GM21717 (cell line): ENCODE measurements around the gene DENND6A.
"Not testable (repeated sequence)": the region's sequence is repeated elsewhere in the genome, so short reads cannot be mapped to it uniquely, and the experiment has no call there.

ENCODE experiments used
- ATAC-seq: cut with Tn5 transposase; IDR thresholded peaks from one replicate; pipeline ENCODE4 v1.9.1; 2021; ENCODE audit warnings: mild to moderate bottlenecking, moderate library complexity; ENCODE audit not compliant: unreplicated experiment

Gene DENND6A

DNA sequence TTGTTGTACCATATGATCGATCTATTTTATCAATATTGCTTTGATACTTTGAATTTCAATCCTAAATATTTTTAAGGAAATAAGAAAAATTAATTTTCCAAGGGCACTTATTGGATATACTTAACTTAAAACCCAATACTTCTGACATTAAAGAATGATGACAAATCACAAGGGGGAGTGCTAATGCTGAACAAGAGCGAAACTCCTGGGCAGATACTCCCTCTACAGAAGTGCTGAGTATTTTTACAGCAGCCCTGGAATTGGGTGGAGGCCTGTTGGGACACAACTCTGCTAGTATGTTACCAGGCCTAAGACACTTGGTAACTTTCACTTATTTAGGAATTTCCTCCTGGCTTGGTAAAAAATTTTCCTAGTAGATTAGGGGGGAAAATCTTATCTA is 46.2 kb downstream of the DENND6A start:
- no peak for ATAC-seq

DNA sequence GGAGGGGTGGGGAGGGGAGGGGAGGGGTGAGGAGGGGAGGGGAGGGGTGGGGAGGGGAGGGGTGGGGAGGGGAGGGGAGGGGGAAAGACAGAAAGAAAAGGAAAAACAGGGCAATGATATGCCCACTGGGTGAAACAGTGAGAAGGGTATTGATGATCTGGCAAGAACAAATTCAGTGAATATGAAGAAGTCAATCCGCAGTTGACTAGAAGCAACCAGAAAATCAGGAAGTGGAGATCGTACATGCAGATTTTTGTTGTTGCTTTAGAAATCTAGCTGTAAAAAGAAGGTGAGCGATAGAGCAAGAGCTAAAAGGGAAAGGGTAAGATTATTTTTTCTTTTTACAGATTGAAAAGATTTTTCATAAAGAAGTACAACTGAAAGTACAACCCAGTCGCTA is 48.1 kb downstream of the DENND6A start:
- ATAC-seq: no peak

DNA sequence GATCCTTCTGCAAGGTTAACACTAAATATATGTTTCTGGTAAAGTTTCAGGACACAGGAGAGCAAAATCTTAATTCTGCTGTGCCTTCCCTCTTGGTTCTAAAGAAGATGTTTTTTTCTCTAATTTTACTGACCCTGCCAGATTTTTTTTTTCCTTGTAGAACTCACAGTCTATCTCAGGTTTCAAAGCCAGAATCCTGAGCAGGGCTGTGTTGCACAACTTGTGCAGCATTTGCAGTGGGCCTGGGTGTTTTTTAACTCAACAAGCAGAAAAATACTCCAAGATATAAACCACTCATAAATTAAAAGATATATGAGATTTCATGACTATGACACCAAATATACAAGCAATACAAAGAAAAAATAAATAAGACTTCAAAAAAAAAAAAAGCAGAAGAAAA is 55.5 kb downstream of the DENND6A start:
- no peak for ATAC-seq

DNA sequence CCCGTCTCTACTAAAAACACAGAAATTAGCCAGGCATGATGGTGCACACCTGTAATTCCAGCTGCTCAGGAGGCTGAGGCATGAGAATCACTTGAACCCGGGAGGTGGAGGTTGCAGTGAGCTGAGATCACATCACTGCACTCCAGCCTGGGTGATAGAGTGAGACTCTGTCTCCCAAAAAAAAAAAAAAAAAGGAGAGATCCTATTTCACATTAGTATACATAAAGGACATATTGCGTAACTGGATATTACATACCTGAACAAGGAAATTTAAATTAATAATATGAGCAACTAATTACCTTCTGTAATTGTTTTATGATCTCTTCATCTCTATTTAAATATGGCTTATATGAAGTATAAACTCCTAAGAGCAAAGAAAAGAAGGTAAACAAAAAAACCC is 58.6 kb downstream of the DENND6A start:
- ATAC-seq: not testable (repeated sequence)

DNA sequence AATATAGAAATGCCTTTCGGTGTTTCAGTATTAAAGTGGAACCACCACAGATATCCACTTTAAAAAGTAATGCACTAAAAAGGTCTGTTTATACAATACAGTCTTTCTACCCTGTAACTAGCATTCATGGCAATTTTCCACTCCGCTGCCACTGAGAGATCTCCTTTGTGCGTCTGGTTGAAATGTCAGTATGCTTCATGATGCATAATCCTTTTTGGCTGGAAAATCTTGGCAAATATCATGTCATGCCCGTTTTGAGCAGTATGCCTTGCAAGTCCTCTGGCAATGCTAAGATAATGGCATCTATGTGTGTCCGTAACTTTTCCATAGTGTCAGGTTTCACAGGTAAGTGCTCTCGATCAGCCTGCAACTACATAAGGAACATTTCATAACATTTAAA is 64.9 kb downstream of the DENND6A start:
- ATAC-seq: no peak

DNA sequence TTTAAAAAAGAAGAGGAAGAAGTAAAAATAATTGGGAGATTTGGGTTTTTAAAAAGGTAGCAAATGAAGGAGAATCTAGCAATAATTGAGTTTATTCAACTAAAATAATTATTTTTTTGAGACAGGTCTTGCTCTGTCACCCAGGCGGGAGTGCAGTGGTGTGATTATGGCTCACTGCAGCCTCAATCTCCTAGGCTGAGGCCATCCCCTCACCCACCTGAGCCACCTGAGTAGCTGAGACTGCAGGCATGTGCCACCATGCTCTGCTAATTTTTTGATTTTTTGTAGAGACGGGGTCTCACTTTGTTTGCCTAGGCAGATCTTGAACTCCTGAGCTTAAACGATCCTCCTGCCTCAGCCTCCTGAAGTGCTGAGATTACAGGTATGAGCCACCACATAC is 68.1 kb downstream of the DENND6A start:
- ATAC-seq: no peak

DNA sequence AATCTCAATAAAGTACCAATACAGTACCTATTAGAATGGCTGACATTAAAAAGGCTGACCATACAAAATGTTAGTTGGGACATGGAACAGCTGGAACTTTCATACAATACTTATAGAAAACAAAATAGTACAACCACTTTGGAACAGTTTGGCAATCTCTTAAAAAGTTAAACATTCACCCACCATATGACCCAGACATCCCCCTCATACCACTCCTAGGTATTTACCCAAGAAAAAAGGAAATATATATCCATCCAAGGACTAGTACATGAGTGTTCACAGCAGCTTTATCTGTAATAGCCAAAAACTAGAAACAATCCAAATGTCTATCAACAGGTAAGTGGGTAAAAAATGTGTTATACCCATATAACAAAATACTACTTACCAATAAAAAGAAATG is 70.5 kb downstream of the DENND6A start:
- ATAC-seq: no peak

DNA sequence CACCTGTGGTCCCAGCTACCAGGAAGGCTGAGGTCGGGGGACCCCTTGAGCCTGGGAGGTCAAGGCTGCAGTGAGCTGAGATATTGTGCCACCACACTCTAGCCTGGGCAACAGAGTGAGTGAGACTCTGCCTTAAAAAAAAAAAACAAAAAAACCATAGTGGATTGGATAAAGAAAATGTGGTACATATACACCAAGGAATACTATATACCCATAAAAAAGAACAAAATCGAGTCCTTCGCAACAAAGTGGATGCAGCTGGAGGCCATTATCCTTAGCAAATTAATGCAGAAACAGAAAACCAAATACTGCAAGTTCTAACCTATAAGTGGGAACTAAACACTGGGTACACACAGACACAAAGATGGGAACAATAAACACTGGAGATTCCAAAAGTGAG is 75.1 kb downstream of the DENND6A start:
- no peak for ATAC-seq

DNA sequence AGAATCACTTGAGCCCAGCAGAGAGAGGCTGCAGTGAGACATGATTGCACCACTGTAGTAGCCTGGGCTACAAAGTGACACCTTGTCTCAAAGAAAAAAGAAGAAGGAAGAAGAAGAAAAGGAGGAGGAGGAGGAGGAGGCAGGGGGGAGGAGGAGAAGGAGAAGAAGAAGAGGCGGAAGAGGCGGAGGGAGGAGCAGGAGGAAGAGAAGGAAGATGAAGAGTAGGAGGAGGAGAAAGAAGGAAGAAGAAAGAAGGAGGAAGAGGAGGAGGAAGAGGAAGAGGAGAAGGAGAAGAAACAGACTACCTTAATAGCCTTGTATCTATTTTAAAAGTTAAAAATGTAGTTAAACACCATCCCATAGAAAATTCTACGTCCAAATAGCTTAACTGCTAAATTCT is 76.6 kb downstream of the DENND6A start:
- ATAC-seq: no peak

DNA sequence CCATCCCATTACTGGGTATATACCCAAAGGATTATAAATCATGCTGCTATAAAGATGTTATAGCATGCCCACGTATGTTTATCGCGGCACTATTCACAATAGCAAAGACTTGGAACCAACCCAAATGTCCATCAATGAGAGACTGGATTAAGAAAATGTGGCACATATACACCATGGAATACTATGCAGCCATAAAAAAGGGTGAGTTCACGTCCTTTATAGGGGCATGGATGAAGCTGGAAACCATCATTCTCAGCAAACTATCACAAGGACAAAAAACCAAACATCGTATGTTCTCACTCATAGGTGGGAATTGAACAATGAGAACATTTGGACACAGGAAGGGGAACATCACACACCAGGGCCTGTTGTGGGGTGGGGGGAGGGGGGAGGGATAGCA is 81.0 kb downstream of the DENND6A start:
- not testable (repeated sequence) for ATAC-seq

DNA sequence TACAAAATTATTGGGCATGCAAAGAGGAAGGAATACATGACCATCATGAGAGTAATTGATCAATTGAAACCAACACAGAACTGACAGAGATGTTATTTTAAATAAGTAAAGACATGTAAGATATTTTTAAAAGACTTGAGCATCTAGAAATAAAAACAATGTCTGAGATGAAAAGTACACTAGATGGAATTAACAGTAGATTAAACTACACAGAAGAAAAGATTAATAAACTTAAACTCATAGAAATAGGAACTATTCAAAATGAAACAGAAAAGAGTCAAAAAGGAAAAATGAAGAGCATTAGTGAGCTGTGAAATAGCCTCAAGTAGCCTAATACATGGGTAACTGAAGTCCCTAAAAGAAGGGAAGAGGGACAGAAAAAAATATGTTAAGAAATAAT is 87.2 kb downstream of the DENND6A start:
- no peak for ATAC-seq

DNA sequence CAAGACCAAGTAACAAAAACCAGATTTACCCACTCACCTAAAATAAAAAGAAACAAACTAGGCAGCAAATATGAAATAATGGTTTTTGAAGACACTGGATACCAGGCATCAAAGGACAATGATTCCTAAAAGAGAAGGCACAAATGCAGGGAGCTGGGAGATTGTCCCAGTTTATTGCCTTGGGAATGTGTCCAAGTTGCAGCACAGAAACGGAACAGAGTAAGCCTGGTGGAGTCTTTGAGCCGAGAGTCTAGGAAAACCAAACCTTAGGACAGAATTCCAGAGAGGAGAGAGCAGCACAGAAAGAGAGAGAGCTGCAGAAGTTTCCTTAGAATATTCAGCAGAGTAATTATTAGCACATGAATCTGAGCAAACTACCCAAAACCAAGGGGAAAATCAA is 87.9 kb downstream of the DENND6A start:
- ATAC-seq: no peak

DNA sequence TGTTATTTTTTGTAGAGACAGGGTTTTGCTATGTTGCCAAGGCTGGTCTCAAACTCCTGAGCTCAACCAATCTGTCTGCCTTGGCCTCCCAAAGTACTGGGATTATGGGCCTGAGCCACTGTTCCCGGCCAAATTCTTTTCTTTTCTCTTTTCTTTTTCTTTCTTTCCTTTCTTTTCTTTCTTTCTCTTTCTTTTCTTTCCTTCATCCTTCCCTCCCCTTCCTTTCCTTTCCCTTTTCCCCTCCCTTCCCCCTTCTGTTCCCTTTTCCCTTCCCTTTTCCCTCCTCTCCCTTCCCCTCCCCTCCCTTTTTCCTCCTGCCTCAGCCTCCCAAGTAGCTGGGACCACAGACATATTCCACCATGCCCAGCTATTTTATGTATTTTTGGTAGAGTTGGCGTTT is 92.7 kb downstream of the DENND6A start:
- no peak for ATAC-seq

DNA sequence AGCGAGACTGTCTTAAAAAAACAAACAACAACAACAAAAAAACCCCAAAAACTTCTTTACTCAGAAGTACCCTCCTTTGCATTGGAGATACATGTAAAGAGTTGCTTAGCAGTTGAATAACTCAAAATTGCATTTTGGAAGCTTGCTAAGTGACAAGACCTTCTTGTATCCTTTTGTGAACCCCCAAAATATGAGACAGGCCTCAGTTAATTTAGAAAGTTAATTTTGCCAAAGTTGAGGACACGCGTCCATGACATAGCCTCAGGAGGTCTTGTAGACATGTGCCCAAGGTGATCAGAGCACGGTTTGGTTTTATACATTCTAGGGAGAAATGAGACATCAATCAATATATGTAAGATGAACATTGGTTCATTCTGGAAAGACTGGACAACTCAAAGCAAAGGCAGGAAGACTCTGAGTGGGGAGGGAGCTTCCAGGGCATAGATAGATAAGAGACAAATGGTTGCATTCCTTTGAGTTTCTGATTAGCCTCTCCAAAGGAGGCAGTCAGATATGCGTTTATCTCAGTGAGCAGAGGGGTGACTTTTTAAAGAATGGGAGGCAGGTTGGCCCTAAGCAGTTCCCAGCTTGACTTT is 94.0 kb downstream of the DENND6A start:
- ATAC-seq: no peak

DNA sequence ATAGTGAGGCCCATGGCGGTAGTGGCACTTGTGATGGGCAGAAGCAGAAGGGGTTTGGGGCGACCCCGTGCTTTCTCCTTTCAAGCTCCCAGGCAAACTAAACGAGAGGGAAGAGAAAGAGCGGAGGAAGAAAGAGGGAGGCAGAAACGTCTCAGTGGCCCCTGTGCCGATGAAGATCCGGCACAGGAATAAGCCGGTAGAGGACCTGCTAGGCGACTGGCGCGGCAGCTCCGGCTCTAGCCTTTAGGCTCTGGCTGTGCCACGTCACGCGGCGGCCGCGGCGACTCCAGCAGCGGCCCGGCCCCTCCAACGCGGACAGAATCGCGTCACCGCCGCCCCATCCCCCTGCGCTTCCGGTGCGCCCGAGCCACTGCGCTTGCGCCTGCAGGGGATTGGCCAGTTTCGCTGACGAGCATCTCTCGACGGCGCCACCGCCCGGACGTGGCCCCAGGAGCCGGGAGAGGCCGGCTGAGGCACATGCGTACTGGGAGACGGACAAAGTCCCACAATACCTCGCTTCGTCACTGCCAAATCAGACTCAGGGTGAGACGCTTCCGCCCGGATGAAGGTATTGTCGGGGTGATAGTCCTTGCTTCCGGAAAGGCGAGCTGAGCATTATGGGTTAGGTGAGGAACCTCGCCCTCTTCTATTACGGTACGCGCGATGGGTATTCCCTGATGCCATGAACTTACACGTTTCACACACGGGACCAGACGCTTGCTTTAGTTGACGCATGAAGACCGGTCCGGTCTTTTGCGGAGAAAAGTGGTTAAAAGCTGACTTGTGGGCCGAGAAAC is 95.6 kb downstream of the DENND6A start, which contains the start of gene ARF4:
Gene ARF4, minus strand, starts transcription at position 218 of the 797 bp plus-strand sequence. Its CDS starts 204 bp downstream, at position 14.
- peak; percentile 93 for ATAC-seq

DNA sequence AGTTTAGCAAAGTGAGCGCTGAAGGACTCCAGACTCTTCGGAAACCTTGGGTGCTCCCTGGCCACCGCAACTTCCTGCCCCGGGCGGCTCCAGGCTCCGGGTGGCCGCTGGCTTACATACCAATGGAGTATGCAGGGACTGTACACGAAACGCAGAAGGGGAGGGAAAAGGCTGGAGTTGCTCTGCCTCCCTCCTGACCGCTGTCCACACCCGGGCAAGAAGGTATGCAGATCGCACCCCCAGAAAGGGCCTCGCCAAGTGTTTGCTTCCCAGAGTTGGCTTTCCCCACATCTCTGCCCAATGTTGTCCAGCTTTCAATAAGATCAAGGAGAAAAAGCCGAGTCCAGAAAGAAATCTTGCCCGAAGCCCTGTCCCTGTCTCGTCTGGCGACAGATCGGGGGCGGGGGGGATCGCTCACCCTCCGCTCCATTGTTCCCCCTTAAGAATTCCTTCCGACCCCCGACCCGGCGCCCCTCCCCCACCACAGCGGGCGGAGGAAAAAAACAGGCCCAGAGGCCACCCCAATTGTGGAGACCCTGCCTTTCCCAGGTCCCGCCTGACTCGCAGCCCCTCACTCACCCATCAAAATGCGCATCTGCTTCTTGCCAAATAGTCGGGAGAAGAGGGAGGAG is 96.3 kb downstream of the DENND6A start:
- ATAC-seq: no peak

DNA sequence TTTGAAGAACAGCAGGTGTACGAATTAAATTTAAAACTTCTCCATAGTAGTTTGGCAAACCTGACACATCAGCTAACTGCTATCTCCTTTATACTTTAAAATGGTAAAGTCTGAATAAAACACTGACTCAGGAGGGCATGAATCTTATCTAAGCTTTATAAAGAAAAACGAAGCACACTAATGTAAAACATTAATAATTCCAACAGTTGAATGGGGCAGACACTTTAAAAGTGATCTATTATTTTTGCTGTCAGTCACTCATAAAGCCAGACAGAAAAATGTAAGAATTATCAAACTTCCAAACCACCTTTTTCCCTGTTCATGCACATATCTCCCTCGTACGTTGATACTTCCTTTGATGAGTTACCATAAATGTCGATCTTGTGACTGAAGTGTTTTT is 98.3 kb downstream of the DENND6A start:
- no peak for ATAC-seq

DNA sequence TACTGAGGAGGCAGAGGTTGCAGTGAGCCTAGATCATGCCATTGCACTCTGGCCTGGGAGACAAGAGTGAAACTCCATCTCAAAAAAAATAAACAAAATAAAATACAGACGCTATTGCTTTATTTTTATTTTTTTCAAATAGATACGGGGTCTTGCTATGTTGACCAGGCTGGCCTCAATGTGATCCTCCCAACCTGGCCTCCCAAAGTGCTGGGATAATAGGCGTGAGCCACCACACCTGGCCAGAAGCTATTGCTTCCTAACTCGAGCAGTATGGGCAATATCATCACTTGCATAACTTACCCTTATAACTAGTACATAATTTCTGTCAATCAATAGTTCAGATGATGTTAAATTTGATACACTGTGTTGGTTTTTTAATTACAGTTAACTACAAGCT is 98.7 kb downstream of the DENND6A start:
- no peak for ATAC-seq

DNA sequence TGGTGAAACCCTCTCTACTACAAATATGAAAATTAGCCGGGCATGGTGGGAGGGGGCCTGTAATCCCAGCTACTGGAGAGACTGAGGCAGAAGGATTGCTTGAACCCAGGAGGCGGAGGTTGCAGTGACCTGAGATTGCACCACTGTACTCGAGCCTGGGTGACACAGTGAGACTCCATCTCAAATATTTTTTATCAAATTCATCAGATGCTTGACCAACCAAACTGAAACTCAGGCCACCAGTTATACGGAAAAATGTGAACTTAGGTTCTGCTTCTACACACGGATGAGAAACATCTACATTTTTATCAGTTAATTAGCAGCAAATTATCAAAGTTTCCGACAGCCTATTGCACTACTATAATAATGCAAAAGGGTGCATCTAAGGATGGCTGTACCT is 100.6 kb downstream of the DENND6A start:
- ATAC-seq: no peak

DNA sequence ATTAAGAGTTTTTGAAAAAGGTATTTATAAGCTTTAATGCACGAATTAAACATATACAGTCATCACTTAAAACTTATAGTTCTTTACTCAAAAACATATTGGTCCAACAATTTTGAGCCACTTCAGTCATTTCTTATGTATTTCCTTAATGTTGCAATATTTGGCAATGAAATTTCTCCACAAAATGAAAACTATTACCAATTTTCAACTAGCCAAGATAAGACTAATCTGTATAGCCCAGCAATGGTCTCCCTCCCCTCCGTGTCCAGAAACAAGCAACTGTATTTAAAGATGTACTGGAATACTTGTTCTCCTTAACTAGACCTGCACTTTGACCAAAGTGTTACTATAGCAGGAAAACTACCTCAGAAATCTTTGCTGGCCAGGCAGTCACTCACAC is 105.0 kb downstream of the DENND6A start:
- no peak for ATAC-seq

DNA sequence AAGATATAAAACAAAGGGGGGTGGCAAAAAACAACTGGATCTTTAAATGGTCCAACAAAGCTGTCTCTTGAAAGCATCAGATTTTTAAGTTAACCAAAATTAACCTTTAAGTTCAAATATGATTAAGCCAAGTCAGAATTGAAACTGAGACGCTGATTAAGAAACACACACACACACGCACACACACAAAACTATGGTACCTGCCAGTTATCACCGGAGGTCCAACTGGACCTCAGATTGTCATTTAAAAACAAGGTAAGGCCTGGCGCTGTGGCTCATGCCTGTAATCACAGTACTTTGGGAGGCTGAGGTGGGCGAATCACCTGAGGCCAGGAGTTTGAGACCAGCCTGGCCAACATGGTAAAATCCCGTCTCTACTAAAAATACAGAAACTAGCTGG is 106.1 kb downstream of the DENND6A start:
- no peak for ATAC-seq

DNA sequence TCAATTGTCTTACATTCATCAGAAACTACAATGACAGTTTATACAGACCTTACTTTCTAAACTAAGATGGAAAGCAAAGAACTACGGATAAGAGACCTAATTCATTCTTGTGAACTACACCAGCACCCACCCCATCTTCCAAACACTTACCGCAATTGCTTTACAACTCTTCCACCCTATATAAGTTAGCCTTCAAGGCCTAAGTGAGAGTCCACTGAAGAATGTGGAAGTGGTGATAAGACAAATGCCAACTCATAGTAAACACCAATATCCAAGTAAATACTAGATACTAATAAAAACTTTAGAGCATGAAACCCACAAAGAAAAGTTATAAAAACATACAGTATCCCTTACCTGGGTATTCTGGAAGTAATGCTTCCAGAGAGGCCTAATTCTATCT is 109.3 kb downstream of the DENND6A start:
- ATAC-seq: no peak
